ENCODE measurements around the gene GABBR2. TPM values are rescaled to one million over a fixed set of nuclear protein-coding genes. Genes with fewer than 3 reads are reported as not detected.
A peak's percentile ranks its signal among the peaks of the same experiment; 100 is the strongest.

Gene GABBR2
- total RNA-seq, 6 experiments from 2014 or later: not detected

DNA sequence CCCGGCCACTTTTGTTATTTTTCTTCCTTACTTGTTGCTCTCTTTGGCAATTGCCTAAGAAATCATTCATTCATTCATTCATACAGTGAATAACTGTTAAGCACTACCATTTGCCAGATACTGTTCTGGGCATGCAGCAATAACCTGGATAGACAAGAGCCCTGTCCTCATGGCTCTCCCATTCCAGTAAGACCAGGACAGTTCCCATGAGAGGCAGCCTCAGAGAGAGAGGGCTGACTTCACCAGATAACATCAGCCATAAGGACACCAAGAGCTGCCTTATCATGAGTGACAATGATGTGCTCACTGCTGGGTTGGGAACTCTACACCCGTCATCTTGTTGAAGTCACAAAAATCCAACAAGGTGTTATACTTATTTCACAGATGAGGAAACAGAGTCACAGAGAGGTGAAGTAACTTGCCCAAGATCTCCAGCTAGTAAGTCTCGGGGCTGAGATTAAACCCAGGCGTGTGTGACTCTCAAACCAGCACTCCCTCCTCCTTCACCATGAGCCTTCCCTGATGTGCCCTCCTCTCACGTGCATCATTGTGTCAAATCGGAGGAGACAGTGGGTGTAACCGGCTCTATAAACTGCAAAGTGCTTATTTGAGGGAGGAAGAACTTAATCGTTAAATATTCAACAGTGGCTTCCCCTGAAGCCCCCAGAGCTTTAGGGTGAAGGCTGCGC, 392.1 kb downstream of the GABBR2 start:
- intact Hi-C loops (cut with DNase I): loop anchor here (5.0 to 10.0 kb wide), 3 partner anchors 391 to 461 kb away; partner anchors contain the start of gene GABBR2 (in 1 of the 2)
- Histone ChIP-seq H3K4me1 (peaks cover 0 to 12% (median 2%) of the 10 kb centered on the region in 4 donors), H3K27me3 (no peaks in the 10 kb centered on the region), H3K27ac (peak overlapping the region in 1 of 3 donors; percentile 45), H3K9me3 (no peaks in the 10 kb centered on the region), H3K4me3 (no peak overlapping the region), H3K36me3 (no peaks in the 10 kb centered on the region)
- TF ChIP-seq, protein P1, sequence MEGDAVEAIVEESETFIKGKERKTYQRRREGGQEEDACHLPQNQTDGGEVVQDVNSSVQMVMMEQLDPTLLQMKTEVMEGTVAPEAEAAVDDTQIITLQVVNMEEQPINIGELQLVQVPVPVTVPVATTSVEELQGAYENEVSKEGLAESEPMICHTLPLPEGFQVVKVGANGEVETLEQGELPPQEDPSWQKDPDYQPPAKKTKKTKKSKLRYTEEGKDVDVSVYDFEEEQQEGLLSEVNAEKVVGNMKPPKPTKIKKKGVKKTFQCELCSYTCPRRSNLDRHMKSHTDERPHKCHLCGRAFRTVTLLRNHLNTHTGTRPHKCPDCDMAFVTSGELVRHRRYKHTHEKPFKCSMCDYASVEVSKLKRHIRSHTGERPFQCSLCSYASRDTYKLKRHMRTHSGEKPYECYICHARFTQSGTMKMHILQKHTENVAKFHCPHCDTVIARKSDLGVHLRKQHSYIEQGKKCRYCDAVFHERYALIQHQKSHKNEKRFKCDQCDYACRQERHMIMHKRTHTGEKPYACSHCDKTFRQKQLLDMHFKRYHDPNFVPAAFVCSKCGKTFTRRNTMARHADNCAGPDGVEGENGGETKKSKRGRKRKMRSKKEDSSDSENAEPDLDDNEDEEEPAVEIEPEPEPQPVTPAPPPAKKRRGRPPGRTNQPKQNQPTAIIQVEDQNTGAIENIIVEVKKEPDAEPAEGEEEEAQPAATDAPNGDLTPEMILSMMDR (IDR thresholded peaks at IDR 0.05): no peak
- no peak for TF ChIP-seq POLR2A (IDR thresholded peaks at IDR 0.05)
- DNase-seq (no peak), ATAC-seq (no peak)
- 79% methylated on average over 7 of the region's 9 CpGs for WGBS (ENCODE audit: insufficient coverage, low coverage, low lambda C conversion rate, missing lambda C conversion rate)

DNA sequence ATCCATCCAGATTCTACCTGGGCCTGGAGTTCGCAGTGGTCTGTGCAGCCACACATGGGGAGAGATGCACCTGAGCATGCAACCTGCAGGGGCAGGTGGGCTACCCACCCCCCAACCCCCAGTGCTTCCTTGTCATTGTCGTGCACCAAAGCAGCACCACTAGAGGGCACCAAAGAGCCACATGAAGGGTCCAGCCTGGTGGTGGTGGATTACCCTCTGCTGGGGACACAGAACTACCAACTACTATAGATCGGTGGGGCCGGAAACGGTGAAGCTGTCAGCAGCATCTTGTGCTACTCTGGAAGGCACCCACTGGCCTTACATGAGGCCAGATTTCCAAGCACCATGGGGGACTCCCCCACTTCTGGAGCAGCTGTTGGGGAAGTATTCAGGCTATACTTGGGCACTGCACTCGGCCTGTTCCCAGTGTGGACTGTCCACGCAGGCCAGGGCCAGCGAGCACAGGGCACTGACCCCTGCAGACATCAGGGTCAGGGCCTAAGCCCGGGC, 393.1 kb downstream of the GABBR2 start:
- Histone ChIP-seq H3K36me3 (no peaks in the 10 kb centered on the region), H3K9me3 (no peaks in the 10 kb centered on the region), H3K27me3 (no peaks in the 10 kb centered on the region), H3K4me3 (peak overlapping the region in 1 of 3 donors; percentile 5), H3K27ac (peak overlapping the region in 1 of 3 donors; percentile 45), H3K4me1 (peaks cover 0 to 12% (median 2%) of the 10 kb centered on the region in 4 donors)
- 3% methylated on average over 4 of the region's 9 CpGs for WGBS (ENCODE audit: insufficient coverage, low coverage, low lambda C conversion rate, missing lambda C conversion rate)
- no peak for TF ChIP-seq POLR2A (IDR thresholded peaks at IDR 0.05)
- TF ChIP-seq, protein P1 (IDR thresholded peaks at IDR 0.05): peak; percentile 78 to 93 (median 88)
- peak; percentile 95 to 98 (median 97) for ATAC-seq
- intact Hi-C loops (cut with DNase I): loop anchor here (5.0 to 10.0 kb wide), 3 partner anchors 392 to 462 kb away; partner anchors contain the start of gene GABBR2 (in 1 of the 2)
- DNase-seq: peak; percentile 77 to 86 (median 82)

DNA sequence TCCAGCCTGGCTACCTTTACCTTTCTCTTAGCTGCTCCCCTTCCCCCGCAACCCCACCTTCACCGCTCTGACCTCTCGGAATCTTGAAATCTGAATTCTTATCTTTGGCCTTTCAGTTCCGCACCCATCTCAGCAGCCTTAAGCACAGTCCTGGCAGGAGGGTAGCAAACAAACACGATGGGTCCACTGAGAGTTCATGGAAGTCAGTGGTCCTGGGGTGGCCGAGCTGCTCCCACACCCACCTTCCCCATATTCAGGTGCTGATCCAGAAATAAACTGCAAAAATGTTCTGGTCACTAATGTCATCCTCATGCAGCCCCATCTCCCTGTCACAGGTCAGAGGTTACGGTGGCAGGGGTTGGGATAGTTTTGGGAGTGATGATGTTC, 393.7 kb downstream of the GABBR2 start:
- Histone ChIP-seq H3K27me3 (no peaks in the 10 kb centered on the region), H3K4me1 (peaks cover 0 to 12% (median 2%) of the 10 kb centered on the region in 4 donors), H3K4me3 (no peak overlapping the region), H3K9me3 (no peaks in the 10 kb centered on the region), H3K27ac (no peak overlapping the region), H3K36me3 (no peaks in the 10 kb centered on the region)
- intact Hi-C loops (cut with DNase I): loop anchor here (5.0 to 10.0 kb wide), 3 partner anchors 392 to 462 kb away; partner anchors contain the start of gene GABBR2 (in 1 of the 2)
- ATAC-seq (no peak), DNase-seq (no peak)
- 64% methylated on average over 7 of the region's 7 CpGs for WGBS (ENCODE audit: insufficient coverage, low coverage, low lambda C conversion rate, missing lambda C conversion rate)
- TF ChIP-seq, protein P1 (IDR thresholded peaks at IDR 0.05): no peak
- no peak for TF ChIP-seq POLR2A (IDR thresholded peaks at IDR 0.05)

DNA sequence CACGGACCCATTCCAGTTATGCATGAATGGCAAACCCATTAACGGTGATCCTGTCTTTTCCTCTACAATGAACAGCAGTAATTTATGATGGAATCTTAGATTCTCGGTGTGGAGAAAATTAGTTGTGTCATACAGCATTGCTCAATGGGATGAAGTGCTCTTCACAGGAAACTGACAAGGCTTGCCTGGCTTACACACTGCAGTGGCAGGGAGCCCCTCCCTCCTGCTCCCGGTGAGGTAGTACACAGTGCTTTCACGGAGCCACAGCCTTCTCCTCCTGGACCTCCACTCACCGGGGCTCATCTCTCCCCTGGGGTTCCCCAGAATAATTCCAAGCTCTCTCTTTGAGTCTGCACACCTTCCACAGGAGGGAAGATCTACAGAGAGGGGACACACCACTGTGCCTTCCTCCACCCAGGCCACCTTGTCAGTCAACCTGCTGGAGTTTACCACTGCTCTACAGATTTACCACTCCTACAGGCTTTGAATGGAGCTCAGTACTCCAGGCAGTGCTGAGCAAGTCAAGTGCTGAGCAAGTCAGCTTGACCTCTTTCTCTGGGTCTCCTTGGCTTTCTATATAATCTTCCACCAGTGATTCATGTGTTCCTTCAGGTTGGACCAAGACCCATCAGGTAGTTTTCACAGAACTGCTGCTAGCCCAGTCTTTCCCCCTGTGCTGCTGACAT, 394.2 kb downstream of the GABBR2 start:
- Histone ChIP-seq H3K4me1 (peaks cover 0 to 12% (median 2%) of the 10 kb centered on the region in 4 donors), H3K27ac (no peak overlapping the region), H3K36me3 (no peaks in the 10 kb centered on the region), H3K27me3 (no peaks in the 10 kb centered on the region), H3K9me3 (no peaks in the 10 kb centered on the region), H3K4me3 (no peak overlapping the region)
- intact Hi-C loops (cut with DNase I): loop anchor here (5.0 to 10.0 kb wide), 3 partner anchors 393 to 463 kb away; partner anchors contain the start of gene GABBR2 (in 1 of the 2)
- TF ChIP-seq, protein P1 (IDR thresholded peaks at IDR 0.05): no peak
- no peak for TF ChIP-seq POLR2A (IDR thresholded peaks at IDR 0.05)
- DNase-seq: no peak
- 60% methylated on average over 3 of the region's 6 CpGs for WGBS (ENCODE audit: insufficient coverage, low coverage, low lambda C conversion rate, missing lambda C conversion rate)
- no peak for ATAC-seq

Measured in right lobe of liver (tissue), 6 donors.